ENCODE results near the gene OPCML.

The OPCML gene

GRCh38 chr11:133503776-133504175 lies 28.5 kb downstream of the OPCML start:
- in situ Hi-C loops (cut with MboI; ENCODE audit: low sequenced_read_pairs, unreplicated experiment) = no loop called here
- no peak for TF ChIP-seq CTCF (IDR thresholded peaks at IDR 0.05; ENCODE audit: borderline replicate concordance, control extremely low read depth, extremely low read depth, insufficient read depth, missing control alignments)
- no peak for DNase-seq (ENCODE audit: low spot score)

GRCh38 chr11:133503236-133503635 lies 29.1 kb downstream of the OPCML start:
- in situ Hi-C loops (cut with MboI; ENCODE audit: low sequenced_read_pairs, unreplicated experiment) = no loop called here
- no peak for TF ChIP-seq CTCF (IDR thresholded peaks at IDR 0.05; ENCODE audit: borderline replicate concordance, control extremely low read depth, extremely low read depth, insufficient read depth, missing control alignments)
- no peak for DNase-seq (ENCODE audit: low spot score)

GRCh38 chr11:133501643-133502539 lies 30.4 kb downstream of the OPCML start:
- no peak for DNase-seq (ENCODE audit: low spot score)
- in situ Hi-C loops (cut with MboI; ENCODE audit: low sequenced_read_pairs, unreplicated experiment) = no loop called here
- TF ChIP-seq CTCF (IDR thresholded peaks at IDR 0.05; ENCODE audit: borderline replicate concordance, control extremely low read depth, extremely low read depth, insufficient read depth, missing control alignments) = no peak

- TF ChIP-seq CTCF (IDR thresholded peaks at IDR 0.05; ENCODE audit: borderline replicate concordance, control extremely low read depth, extremely low read depth, insufficient read depth, missing control alignments) = no peak
- no peak for DNase-seq (ENCODE audit: low spot score)
- in situ Hi-C loops (cut with MboI; ENCODE audit: low sequenced_read_pairs, unreplicated experiment) = no loop called here
Measured at GRCh38 chr11:133500936-133501335, 31.4 kb downstream of the OPCML start.

GRCh38 chr11:133500435-133500834 lies 31.9 kb downstream of the OPCML start:
- no peak for TF ChIP-seq CTCF (IDR thresholded peaks at IDR 0.05; ENCODE audit: borderline replicate concordance, control extremely low read depth, extremely low read depth, insufficient read depth, missing control alignments)
- DNase-seq (ENCODE audit: low spot score) = no peak
- in situ Hi-C loops (cut with MboI; ENCODE audit: low sequenced_read_pairs, unreplicated experiment) = no loop called here

GRCh38 chr11:133498969-133499368 lies 33.3 kb downstream of the OPCML start:
- TF ChIP-seq CTCF (IDR thresholded peaks at IDR 0.05; ENCODE audit: borderline replicate concordance, control extremely low read depth, extremely low read depth, insufficient read depth, missing control alignments) = no peak
- in situ Hi-C loops (cut with MboI; ENCODE audit: low sequenced_read_pairs, unreplicated experiment) = no loop called here
- DNase-seq (ENCODE audit: low spot score) = no peak
